GM12878 (cell line): ENCODE results near the gene HCAR1. TPM values are rescaled to one million over a fixed set of nuclear protein-coding genes. Genes with fewer than 3 reads are reported as not detected.

Experiments used
- BRCA1 ChIP-seq: IDR thresholded peaks from 2 replicates; pipeline ENCODE4 v1.6.1; 2011; ENCODE audit warnings: low read depth, low read length, improper control_type of control experiment
- CBFB ChIP-seq: IDR thresholded peaks from 2 replicates; pipeline ENCODE4 v1.6.1; 2016; ENCODE audit warnings: antibody characterized with exemption, low read depth
- CEBPB ChIP-seq, 2 experiments: fragments of 150-350 bp in 1 of 2; IDR thresholded peaks; 2 replicates each; pipeline ENCODE4 v1.6.1; 2012 to 2014; ENCODE audit warnings: low read depth in 2 of 2, low read length in 2 of 2, borderline replicate concordance in 1 of 2, inconsistent platforms in 1 of 2
- CHD4 ChIP-seq: fragments of 200-600 bp; sonication (generic); IDR thresholded peaks from 2 replicates; pipeline ENCODE4 v1.6.1; 2016; ENCODE audit warnings: mild to moderate bottlenecking
- CTCF ChIP-seq, 3 experiments: IDR thresholded peaks in 2 of 3; conservative IDR thresholded peaks in 1 of 3; 2 replicates each; pipeline ENCODE4 v1.5.1; 2011; ENCODE audit warnings: low read depth in 3 of 3, low read length in 3 of 3, mild to moderate bottlenecking in 3 of 3, control low read depth in 2 of 3, moderate library complexity in 2 of 3, inconsistent platforms in 1 of 3, mixed read lengths in 1 of 3; ENCODE audit not compliant: control insufficient read depth in 2 of 3, insufficient read depth in 1 of 3; ENCODE audit errors: extremely low read depth in 1 of 3
- DPF2 ChIP-seq: fragments of 450-650 bp; IDR thresholded peaks from 2 replicates; pipeline ENCODE4 v1.6.1; 2017; ENCODE audit warnings: mild to moderate bottlenecking
- HDAC6 ChIP-seq: fragments of 200-600 bp; sonication (generic); IDR thresholded peaks from one replicate; pipeline ENCODE4 v1.8.0; 2017; ENCODE audit warnings: antibody characterized with exemption; ENCODE audit not compliant: unreplicated experiment
- IRF3 ChIP-seq: fragments of 450-650 bp; IDR thresholded peaks from 2 replicates; pipeline ENCODE4 v1.6.1; 2014; ENCODE audit warnings: mild to moderate bottlenecking
- JUND ChIP-seq: IDR thresholded peaks from 2 replicates; pipeline ENCODE4 v1.6.1; 2012; ENCODE audit warnings: low read depth, mild to moderate bottlenecking, low read length, improper control_type of control experiment, moderate library complexity
- NR2C1 ChIP-seq: fragments of 450-650 bp; IDR thresholded peaks from 2 replicates; pipeline ENCODE4 v1.6.1; 2017; ENCODE audit warnings: antibody characterized with exemption, mild to moderate bottlenecking, moderate library complexity
- PML ChIP-seq: IDR thresholded peaks from 2 replicates; pipeline ENCODE4 v1.6.1; 2012; ENCODE audit warnings: low read length, inconsistent platforms
- POLR2A ChIP-seq: IDR thresholded peaks from 2 replicates; pipeline ENCODE4 v1.6.1; 2011; ENCODE audit warnings: low read depth, mild to moderate bottlenecking, low read length
- RAD21 ChIP-seq: IDR thresholded peaks from 2 replicates; pipeline ENCODE4 v1.6.1; 2011; ENCODE audit warnings: mild to moderate bottlenecking, low read depth, low read length, moderate library complexity; ENCODE audit not compliant: insufficient read depth
- RBBP5 ChIP-seq: fragments of 200-600 bp; sonication (generic); conservative IDR thresholded peaks from 2 replicates; pipeline ENCODE4 v1.6.1; 2016
- RELB ChIP-seq: fragments of 450-650 bp; IDR thresholded peaks from 2 replicates; pipeline ENCODE4 v1.6.1; 2017; ENCODE audit warnings: low read depth, mild to moderate bottlenecking, moderate library complexity
- RFX5 ChIP-seq: IDR thresholded peaks from 2 replicates; pipeline ENCODE4 v1.6.1; 2011; ENCODE audit warnings: low read depth, low read length, improper control_type of control experiment
- SMAD5 ChIP-seq: IDR thresholded peaks from 2 replicates; pipeline ENCODE4 v1.6.1; 2016; ENCODE audit warnings: antibody characterized with exemption, low read depth
- TAF1 ChIP-seq: IDR thresholded peaks from 2 replicates; pipeline ENCODE4 v1.6.1; 2011; ENCODE audit warnings: mild to moderate bottlenecking, low read depth, low read length, borderline replicate concordance
- TARDBP ChIP-seq: IDR thresholded peaks from 2 replicates; pipeline ENCODE4 v1.6.1; 2016; ENCODE audit warnings: borderline replicate concordance
- TBL1XR1 ChIP-seq: IDR thresholded peaks from 2 replicates; pipeline ENCODE4 v1.6.1; 2012; ENCODE audit warnings: low read depth, low read length, improper control_type of control experiment
- TCF3 ChIP-seq: IDR thresholded peaks from 2 replicates; pipeline ENCODE4 v1.6.1; 2012; ENCODE audit warnings: low read depth, mild to moderate bottlenecking, low read length, borderline replicate concordance; ENCODE audit not compliant: insufficient read depth
- ZBTB33 ChIP-seq: fragments of 450-650 bp; IDR thresholded peaks from 2 replicates; pipeline ENCODE4 v1.6.1; 2017; ENCODE audit warnings: mild to moderate bottlenecking
- polyA plus RNA-seq, 11 experiments: library from polyadenylated mRNA; depleted of rRNA in 4 of 11; unstranded in 6 of 11; stranded (reverse) in 5 of 11; fragments of >200 nt; fragmentation: Nextera tagmentation in 4 of 11; fragmentation: Illumina TruSeq in 1 of 11; extraction: Ambion mirVana in 4 of 11; extraction: Trizol in 1 of 11; gene quantifications; 1 replicate in 1 of 11; 2 replicates in 10 of 11; pipeline versions ENCODE4 v1.2.1 to v1.2.3, GENCODE V29; 2011 to 2016; ENCODE audit warnings: inconsistent platforms in 2 of 11, missing spikeins in 2 of 11, low read depth in 1 of 11
- total RNA-seq, 4 experiments: library from RNA; depleted of rRNA in 3 of 4; stranded (reverse); fragments of >200 nt in 3 of 4; fragmentation: Illumina TruSeq in 1 of 4; extraction: Trizol in 1 of 4; gene quantifications; 2 replicates each; pipeline versions ENCODE4 v1.2.1 to v1.2.3, GENCODE V29; 2013 to 2021
- TF ChIP-seq, protein P1 (sequence below): fragments of 150-350 bp; IDR thresholded peaks from 2 replicates; pipeline ENCODE4 v1.6.1; 2014; ENCODE audit warnings: mild to moderate bottlenecking, low read depth, low read length

Gene HCAR1
- total and polyA plus RNA-seq, 10 of the 15 experiments (the other 5 are each of a cell fraction or from before 2014, with no cell fraction given): 0.01 to 0.05 (median 0.04) TPM; not detected in 7

DNA sequence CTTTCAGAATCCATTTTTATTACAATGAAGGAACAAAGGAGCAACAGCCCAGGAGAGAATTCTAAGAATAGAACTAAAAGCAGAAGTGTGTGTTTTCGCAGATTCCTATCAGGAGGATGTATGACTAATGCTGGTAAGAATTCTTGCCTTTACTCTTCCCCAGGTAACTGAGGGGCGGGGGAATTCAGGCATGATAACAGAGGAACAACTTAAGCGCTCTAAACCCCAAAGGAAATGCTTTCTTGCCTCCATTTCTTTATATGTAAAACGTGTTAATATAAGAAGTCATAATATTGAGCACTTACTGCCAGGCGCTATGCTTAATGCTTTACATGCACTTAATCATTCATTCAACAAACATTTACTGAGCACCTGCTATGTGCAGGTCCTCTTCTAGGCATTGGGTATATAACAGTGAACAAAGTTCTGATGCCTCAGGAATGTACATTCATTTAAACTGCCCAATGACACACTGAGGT is 4.5 kb downstream of the HCAR1 start (continued):
- TF ChIP-seq IRF3 (no peak), RFX5 (no peak), CHD4 (no peak), TBL1XR1 (no peak), POLR2A (no peak), TAF1 (no peak), RELB (peak; percentile 95), TCF3 (no peak), RAD21 (no peak), TARDBP (no peak), PML (no peak), RBBP5 (no peak), CBFB (no peak), HDAC6 (no peak), NR2C1 (no peak), CTCF (IDR thresholded peaks at IDR 0.05 in 2 of 3, conservative IDR thresholded peaks at IDR 0.05 in 1 of 3; ENCODE audit: control insufficient read depth in 2 of 3, extremely low read depth in 1 of 3, insufficient read depth in 1 of 3, low read depth in 3 of 3, low read length in 3 of 3) (no peak), ZBTB33 (no peak), BRCA1 (no peak), SMAD5 (no peak), JUND (0 out of 2 replicates have a peak, but pooled peaks have one; percentile 15), CEBPB (IDR thresholded peaks at IDR 0.05; ENCODE audit: borderline replicate concordance in 1 of 2, low read depth in 2 of 2, low read length in 2 of 2) (no peak), DPF2 (peak; percentile 66)
- TF ChIP-seq, protein P1, sequence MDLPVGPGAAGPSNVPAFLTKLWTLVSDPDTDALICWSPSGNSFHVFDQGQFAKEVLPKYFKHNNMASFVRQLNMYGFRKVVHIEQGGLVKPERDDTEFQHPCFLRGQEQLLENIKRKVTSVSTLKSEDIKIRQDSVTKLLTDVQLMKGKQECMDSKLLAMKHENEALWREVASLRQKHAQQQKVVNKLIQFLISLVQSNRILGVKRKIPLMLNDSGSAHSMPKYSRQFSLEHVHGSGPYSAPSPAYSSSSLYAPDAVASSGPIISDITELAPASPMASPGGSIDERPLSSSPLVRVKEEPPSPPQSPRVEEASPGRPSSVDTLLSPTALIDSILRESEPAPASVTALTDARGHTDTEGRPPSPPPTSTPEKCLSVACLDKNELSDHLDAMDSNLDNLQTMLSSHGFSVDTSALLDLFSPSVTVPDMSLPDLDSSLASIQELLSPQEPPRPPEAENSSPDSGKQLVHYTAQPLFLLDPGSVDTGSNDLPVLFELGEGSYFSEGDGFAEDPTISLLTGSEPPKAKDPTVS: no peak
